A549 (cell line): ENCODE data around the gene PLCD1. TPM values are rescaled to one million over a fixed set of nuclear protein-coding genes. Genes with fewer than 3 reads are reported as not detected.

Experiments used
- ATAC-seq, 2 experiments: fragments of 200-7000 bp in 1 of 2; fragments of >200 bp in 1 of 2; cut with Nextera tagmentation in 1 of 2; cut with Tn5 transposase in 1 of 2; 3 replicates each; pipeline versions ENCODE4 v1.8.0 to v1.9.1; 2018 to 2020; ENCODE audit warnings: mild to moderate bottlenecking in 1 of 2, moderate library complexity in 1 of 2
- CTCF ChIA-PET: fragments of 300-600 bp; sonication (Branson Sonifier 250); formaldehyde crosslinking; extraction: SDS; loops from one replicate; lab custom pipeline; 2021; ENCODE audit warnings: antibody characterized with exemption, inconsistent platforms; lab: Yijun Ruan, JAX
- POLR2A ChIA-PET: fragments of 350-600 bp; formaldehyde crosslinking; extraction: SDS; loops from one replicate; lab custom pipeline; 2021; ENCODE audit warnings: antibody characterized with exemption, inconsistent platforms; lab: Yijun Ruan, JAX
- DNase-seq, 2 experiments: peaks; one replicate each; pipeline versions ENCODE4 v3.0.0 to v3.0.0-alpha.2; 2011 to 2016; ENCODE audit warnings: low read depth in 1 of 2, low spot score in 1 of 2
- FAIRE-seq: peaks from 2 replicates; lab custom pipeline; 2011; peaks lifted over from hg19 to GRCh38; lab: Jason Lieb, UNC
- H3K27ac ChIP-seq, 2 experiments: fragments of >200 bp; sonication (Bioruptor Twin); formaldehyde crosslinking; 3 replicates each; pipeline ENCODE4 v1.5.1; 2016 to 2017
- H3K4me1 ChIP-seq: fragments of >200 bp; sonication (Bioruptor Twin); formaldehyde crosslinking; 3 replicates; pipeline ENCODE4 v1.6.1; 2016
- H3K4me2 ChIP-seq: fragments of >200 bp; sonication (Bioruptor Twin); formaldehyde crosslinking; 3 replicates; pipeline ENCODE4 v1.6.1; 2016
- H3K4me3 ChIP-seq: fragments of >200 bp; sonication (Bioruptor Twin); formaldehyde crosslinking; 3 replicates; pipeline ENCODE4 v1.5.1; 2016
- H3K9me3 ChIP-seq: fragments of >200 bp; sonication (Bioruptor Twin); formaldehyde crosslinking; 3 replicates; pipeline ENCODE4 v1.6.1; 2016
- CBX2 ChIP-seq: fragments of 200-600 bp; sonication (generic); IDR thresholded peaks from 2 replicates; pipeline ENCODE4 v1.6.1; 2016; ENCODE audit warnings: low read depth, mild to moderate bottlenecking, borderline replicate concordance
- CEBPB ChIP-seq, 2 experiments: fragments of >200 bp in 1 of 2; sonication (Bioruptor Twin) in 1 of 2; formaldehyde crosslinking in 1 of 2; IDR thresholded peaks; 2 replicates each; pipeline ENCODE4 v1.6.1; 2012 to 2016
- CHD2 ChIP-seq: fragments of 150-350 bp; IDR thresholded peaks from 2 replicates; pipeline ENCODE4 v1.6.1; 2014; ENCODE audit warnings: low read length; ENCODE audit not compliant: partially characterized antibody
- CHD4 ChIP-seq: fragments of 200-600 bp; sonication (generic); IDR thresholded peaks from 2 replicates; pipeline ENCODE4 v1.6.1; 2016; ENCODE audit warnings: antibody characterized with exemption, mild to moderate bottlenecking, borderline replicate concordance
- EHMT2 ChIP-seq: fragments of 200-600 bp; sonication (generic); IDR thresholded peaks from 2 replicates; pipeline ENCODE4 v1.6.1; 2016; ENCODE audit warnings: antibody characterized with exemption, low read depth, mild to moderate bottlenecking, moderate library complexity
- EP300 ChIP-seq, 2 experiments: fragments of >200 bp; sonication (Bioruptor Twin); formaldehyde crosslinking; IDR thresholded peaks; 2 replicates in 1 of 2; 3 replicates in 1 of 2; pipeline ENCODE4 v1.6.1; 2016 to 2017
- GATA3 ChIP-seq: IDR thresholded peaks from 2 replicates; pipeline ENCODE4 v1.6.1; 2012; ENCODE audit warnings: borderline replicate concordance
- HDAC2 ChIP-seq: fragments of 200-600 bp; sonication (generic); IDR thresholded peaks from 2 replicates; pipeline ENCODE4 v1.6.1; 2016
- HOXB13 ChIP-seq: fragments of 250-450 bp; sonication (Bioruptor Pico); IDR thresholded peaks from 2 replicates; pipeline ENCODE4 v1.5.0; 2020; ENCODE audit warnings: low read depth, mild to moderate bottlenecking, moderate library complexity
- JUNB ChIP-seq: fragments of >200 bp; sonication (Bioruptor Twin); formaldehyde crosslinking; IDR thresholded peaks from 2 replicates; pipeline ENCODE4 v1.6.1; 2016
- MYC ChIP-seq: IDR thresholded peaks from 2 replicates; pipeline ENCODE4 v1.6.1; 2012; ENCODE audit warnings: mild to moderate bottlenecking, inconsistent platforms, low read length, improper control_type of control experiment, borderline replicate concordance
- RARB ChIP-seq: fragments of 250-450 bp; sonication (Bioruptor Pico); IDR thresholded peaks from 2 replicates; pipeline ENCODE4 v1.8.0; 2021; ENCODE audit warnings: mild to moderate bottlenecking, moderate library complexity
- SREBF2 ChIP-seq: fragments of 450-650 bp; IDR thresholded peaks from 2 replicates; pipeline ENCODE4 v1.6.1; 2014; ENCODE audit warnings: mild to moderate bottlenecking, moderate library complexity
- TP53 ChIP-seq: fragments of 250-450 bp; sonication (Bioruptor Pico); IDR thresholded peaks from 2 replicates; pipeline ENCODE4 v1.5.0; 2021; ENCODE audit warnings: mild to moderate bottlenecking, moderate library complexity
- ZC3H11A ChIP-seq: fragments of 450-650 bp; IDR thresholded peaks from 2 replicates; pipeline ENCODE4 v1.6.1; 2014; ENCODE audit warnings: antibody characterized with exemption, mild to moderate bottlenecking
- ZFP36 ChIP-seq: fragments of 450-650 bp; IDR thresholded peaks from 2 replicates; pipeline ENCODE4 v1.6.1; 2014; ENCODE audit warnings: borderline replicate concordance; ENCODE audit not compliant: partially characterized antibody
- WGBS: methylation state at CpG from one replicate; pipeline ENCODE4 v1.1.6; 2017; ENCODE audit errors: missing lambda C conversion rate; 5-methylcytosine and 5-hydroxymethylcytosine counted together
- polyA plus RNA-seq, 4 experiments: library from polyadenylated mRNA; depleted of rRNA in 3 of 4; stranded (reverse); fragments of >200 nt; fragmentation: RNase III in 1 of 4; extraction: RNeasy Plus Mini Kit Qiagen cat#74134 plus additional on column Dnase treatment in 1 of 4; gene quantifications; 2 replicates in 3 of 4; 3 replicates in 1 of 4; pipeline ENCODE4 v1.2.3, GENCODE V29; 2011 to 2017
- TF ChIP-seq, protein P1 (sequence below): fragments of 200-600 bp; sonication (generic); IDR thresholded peaks from 2 replicates; pipeline ENCODE4 v1.6.1; 2016; ENCODE audit warnings: antibody characterized with exemption, mild to moderate bottlenecking, moderate library complexity
- TF ChIP-seq, protein P2 (sequence below): IDR thresholded peaks from 2 replicates; pipeline ENCODE4 v1.6.1; 2012; ENCODE audit warnings: low read depth, borderline replicate concordance
- TF ChIP-seq, protein P3 (sequence below): fragments of >200 bp; sonication (Bioruptor Twin); formaldehyde crosslinking; IDR thresholded peaks from 3 replicates; pipeline ENCODE4 v1.6.1; 2016
- TF ChIP-seq, protein P4 (sequence below): fragments of >200 bp; sonication (Bioruptor Twin); formaldehyde crosslinking; IDR thresholded peaks from 2 replicates; pipeline ENCODE4 v1.6.1; 2016

PLCD1 gene
- polyA plus RNA-seq, 2 of the 4 experiments (the other 2 are of a cell fraction): 3.9 to 4.8 TPM

DNA sequence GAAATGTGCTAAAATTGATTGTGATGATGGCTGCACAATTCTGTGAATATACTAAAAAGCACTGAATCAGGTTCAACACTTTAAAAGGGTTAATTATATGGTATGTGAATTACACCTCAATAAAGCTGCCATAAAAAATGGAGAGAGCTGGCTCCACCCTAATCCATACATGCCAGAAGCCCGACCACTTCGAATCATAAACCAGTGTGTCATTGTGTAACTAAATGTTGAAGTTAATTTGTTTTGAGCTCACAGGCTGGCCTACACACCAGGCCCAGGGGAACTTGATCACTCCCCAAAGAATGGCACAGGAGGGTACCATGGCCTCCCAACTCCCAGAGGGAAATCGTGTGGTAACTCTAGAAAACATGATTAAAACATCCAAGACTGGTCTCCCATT is 14.0 kb downstream of the PLCD1 start:
- 70% methylated on average over 3 of the region's 3 CpGs for WGBS
- H3K4me2 ChIP-seq: no peak overlapping the region
- H3K4me1 ChIP-seq: no peaks in the 10 kb centered on the region
- ChIA-PET POLR2A (no interaction called here), CTCF (interaction anchor here (0.8 to 5.5 kb wide), 2 partner anchors 13 to 19 kb away, joined by 3 to 31 read pairs; no protein-coding TSS in a partner anchor)
- H3K9me3 ChIP-seq: peaks cover 3% of the 10 kb centered on the region; the same call in 1 of the 3 replicates
- no peak overlapping the region for H3K4me3 ChIP-seq
- TF ChIP-seq, protein P1, sequence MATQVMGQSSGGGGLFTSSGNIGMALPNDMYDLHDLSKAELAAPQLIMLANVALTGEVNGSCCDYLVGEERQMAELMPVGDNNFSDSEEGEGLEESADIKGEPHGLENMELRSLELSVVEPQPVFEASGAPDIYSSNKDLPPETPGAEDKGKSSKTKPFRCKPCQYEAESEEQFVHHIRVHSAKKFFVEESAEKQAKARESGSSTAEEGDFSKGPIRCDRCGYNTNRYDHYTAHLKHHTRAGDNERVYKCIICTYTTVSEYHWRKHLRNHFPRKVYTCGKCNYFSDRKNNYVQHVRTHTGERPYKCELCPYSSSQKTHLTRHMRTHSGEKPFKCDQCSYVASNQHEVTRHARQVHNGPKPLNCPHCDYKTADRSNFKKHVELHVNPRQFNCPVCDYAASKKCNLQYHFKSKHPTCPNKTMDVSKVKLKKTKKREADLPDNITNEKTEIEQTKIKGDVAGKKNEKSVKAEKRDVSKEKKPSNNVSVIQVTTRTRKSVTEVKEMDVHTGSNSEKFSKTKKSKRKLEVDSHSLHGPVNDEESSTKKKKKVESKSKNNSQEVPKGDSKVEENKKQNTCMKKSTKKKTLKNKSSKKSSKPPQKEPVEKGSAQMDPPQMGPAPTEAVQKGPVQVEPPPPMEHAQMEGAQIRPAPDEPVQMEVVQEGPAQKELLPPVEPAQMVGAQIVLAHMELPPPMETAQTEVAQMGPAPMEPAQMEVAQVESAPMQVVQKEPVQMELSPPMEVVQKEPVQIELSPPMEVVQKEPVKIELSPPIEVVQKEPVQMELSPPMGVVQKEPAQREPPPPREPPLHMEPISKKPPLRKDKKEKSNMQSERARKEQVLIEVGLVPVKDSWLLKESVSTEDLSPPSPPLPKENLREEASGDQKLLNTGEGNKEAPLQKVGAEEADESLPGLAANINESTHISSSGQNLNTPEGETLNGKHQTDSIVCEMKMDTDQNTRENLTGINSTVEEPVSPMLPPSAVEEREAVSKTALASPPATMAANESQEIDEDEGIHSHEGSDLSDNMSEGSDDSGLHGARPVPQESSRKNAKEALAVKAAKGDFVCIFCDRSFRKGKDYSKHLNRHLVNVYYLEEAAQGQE: no peak
- TF ChIP-seq HDAC2: no peak
- TF ChIP-seq SREBF2: no peak
- no peak for TF ChIP-seq RARB (CRISPR knock-in tag)
- no peak for TF ChIP-seq CBX2
- TF ChIP-seq ZC3H11A: no peak
- no peak for TF ChIP-seq GATA3
- DNase-seq (no peak), FAIRE-seq (no peak), ATAC-seq (no peak)
- H3K27ac ChIP-seq: no peak overlapping the region

DNA sequence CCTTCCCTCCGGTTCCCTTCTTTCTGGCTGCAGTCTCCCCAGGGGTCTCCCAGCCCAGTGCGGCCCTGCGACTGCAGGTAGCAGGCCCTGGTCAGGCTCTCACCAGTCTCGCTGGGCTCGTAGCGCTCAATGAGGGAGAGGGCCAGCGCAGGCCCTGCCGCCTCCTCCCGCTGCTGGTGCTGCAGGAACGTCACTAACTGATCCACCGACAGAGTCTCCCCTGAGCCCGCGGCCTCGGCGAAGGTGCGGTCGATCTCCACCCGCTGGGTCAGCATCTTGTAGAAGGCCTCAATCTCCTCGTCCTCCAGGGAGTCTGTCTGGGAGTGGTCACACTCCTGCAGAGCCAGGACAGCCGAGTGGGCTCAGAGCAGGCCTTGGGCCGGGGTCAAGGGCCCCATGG is 18.3 kb downstream of the PLCD1 start:
- TF ChIP-seq JUNB: no peak
- no peak for TF ChIP-seq ZFP36
- TF ChIP-seq, protein P2, sequence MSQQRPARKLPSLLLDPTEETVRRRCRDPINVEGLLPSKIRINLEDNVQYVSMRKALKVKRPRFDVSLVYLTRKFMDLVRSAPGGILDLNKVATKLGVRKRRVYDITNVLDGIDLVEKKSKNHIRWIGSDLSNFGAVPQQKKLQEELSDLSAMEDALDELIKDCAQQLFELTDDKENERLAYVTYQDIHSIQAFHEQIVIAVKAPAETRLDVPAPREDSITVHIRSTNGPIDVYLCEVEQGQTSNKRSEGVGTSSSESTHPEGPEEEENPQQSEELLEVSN: no peak
- no peak for DNase-seq

DNA sequence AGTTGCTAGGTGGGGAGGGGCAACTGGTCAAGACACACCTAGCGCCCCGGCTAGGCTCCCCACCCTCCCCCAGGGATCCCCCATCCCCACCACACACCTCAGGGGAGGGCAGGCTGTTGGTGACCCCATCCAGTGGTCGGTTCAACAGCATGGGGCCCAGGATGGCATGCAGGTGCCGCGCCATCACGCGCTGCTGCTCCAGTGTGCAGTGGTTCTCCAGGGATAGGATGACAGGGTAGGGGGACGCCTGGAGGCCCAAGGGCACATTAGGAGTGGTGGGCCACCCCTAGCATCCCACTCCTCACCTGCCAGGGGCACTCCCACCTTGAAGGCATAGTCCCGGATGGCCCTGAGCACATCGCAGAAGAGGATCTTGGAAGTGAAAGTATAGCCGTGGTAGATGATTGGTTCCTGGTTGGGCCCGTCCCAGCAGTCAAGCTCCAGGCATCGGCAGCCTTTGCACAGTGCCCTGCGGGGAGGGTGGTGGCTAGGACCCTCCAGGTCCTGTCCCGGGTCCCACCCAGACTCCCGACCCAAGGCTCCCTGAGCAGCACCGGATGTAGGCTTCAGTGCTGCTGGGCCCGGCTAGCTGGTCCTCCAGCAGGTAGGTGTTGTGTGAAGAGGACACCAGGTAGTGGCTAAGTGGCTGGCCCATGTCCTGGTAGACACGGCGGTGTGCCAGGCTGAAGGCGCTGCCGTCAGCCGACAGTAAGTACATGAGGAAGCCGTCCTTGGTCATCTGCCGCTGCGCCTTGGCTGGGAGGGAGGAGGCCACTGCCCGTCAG is 19.4 kb downstream of the PLCD1 start:
- Histone ChIP-seq H3K4me1 (no peaks in the 10 kb centered on the region), H3K4me2 (no peak overlapping the region), H3K27ac (no peak overlapping the region), H3K4me3 (no peak overlapping the region), H3K9me3 (no peaks in the 10 kb centered on the region)
- ChIA-PET CTCF (interaction anchor here (0.6 to 1.7 kb wide), 2 partner anchors 13 to 107 kb away, joined by 3 to 4 read pairs; no protein-coding TSS in a partner anchor), POLR2A (no interaction called here)
- TF ChIP-seq EHMT2: no peak
- no peak for TF ChIP-seq CHD2
- TF ChIP-seq EP300 (IDR thresholded peaks at IDR 0.05): no peak
- no peak for TF ChIP-seq MYC
- TF ChIP-seq, protein P3, sequence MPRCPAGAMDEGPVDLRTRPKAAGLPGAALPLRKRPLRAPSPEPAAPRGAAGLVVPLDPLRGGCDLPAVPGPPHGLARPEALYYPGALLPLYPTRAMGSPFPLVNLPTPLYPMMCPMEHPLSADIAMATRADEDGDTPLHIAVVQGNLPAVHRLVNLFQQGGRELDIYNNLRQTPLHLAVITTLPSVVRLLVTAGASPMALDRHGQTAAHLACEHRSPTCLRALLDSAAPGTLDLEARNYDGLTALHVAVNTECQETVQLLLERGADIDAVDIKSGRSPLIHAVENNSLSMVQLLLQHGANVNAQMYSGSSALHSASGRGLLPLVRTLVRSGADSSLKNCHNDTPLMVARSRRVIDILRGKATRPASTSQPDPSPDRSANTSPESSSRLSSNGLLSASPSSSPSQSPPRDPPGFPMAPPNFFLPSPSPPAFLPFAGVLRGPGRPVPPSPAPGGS: no peak
- TF ChIP-seq TP53 (CRISPR knock-in tag): no peak
- no peak for TF ChIP-seq CHD4
- TF ChIP-seq JUNB: no peak
- no peak for TF ChIP-seq HOXB13 (CRISPR knock-in tag)
- no peak for TF ChIP-seq CEBPB (IDR thresholded peaks at IDR 0.05)
- TF ChIP-seq, protein P4, sequence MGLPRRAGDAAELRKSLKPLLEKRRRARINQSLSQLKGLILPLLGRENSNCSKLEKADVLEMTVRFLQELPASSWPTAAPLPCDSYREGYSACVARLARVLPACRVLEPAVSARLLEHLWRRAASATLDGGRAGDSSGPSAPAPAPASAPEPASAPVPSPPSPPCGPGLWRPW: no peak
- 86% methylated on average over 11 of the region's 27 CpGs for WGBS
- DNase-seq: no peak
- ATAC-seq: no peak
- no peak for FAIRE-seq

More for the DNA sequence above, 18.3 kb downstream of the PLCD1 start:
- no peak for FAIRE-seq
- Histone ChIP-seq H3K9me3 (peaks cover under 1% of the 10 kb centered on the region; the same call in 1 of the 3 replicates), H3K27ac (no peak overlapping the region), H3K4me1 (no peaks in the 10 kb centered on the region), H3K4me3 (no peak overlapping the region), H3K4me2 (no peak overlapping the region)
- ATAC-seq: no peak
- ChIA-PET POLR2A (no interaction called here), CTCF (interaction anchor here (0.8 to 1.7 kb wide), 3 partner anchors 9 to 106 kb away, joined by 3 to 4 read pairs (median 4); no protein-coding TSS in a partner anchor)
- 43% methylated on average over 4 of the region's 21 CpGs for WGBS
